GM13977 (cell line): ENCODE measurements around the gene STXBP6.
"Not testable (repeated sequence)": the region's sequence is repeated elsewhere in the genome, so short reads cannot be mapped to it uniquely, and the experiment has no call there.

Experiments
- DNase-seq: peaks from one replicate; pipeline ENCODE4 v3.0.0; 2012; ENCODE audit warnings: low spot score
- CTCF ChIP-seq: IDR thresholded peaks from 2 replicates; pipeline ENCODE4 v1.5.1; 2012; ENCODE audit warnings: mild to moderate bottlenecking, control low read depth; ENCODE audit not compliant: insufficient read depth; ENCODE audit errors: extremely low read depth, missing control alignments
- in situ Hi-C: fragments of 300-500 bp; cut with MboI; formaldehyde crosslinking; loops from one replicate; pipeline ENCODE4 v1.12.0; 2022; ENCODE audit warnings: low sequenced_read_pairs, low pct_unique_long_range_greater_than_20kb, mixed read lengths, inconsistent platforms; ENCODE audit not compliant: unreplicated experiment

STXBP6 gene

GRCh38 chr14:24964591-24964990, 85.4 kb downstream of the STXBP6 start:
- no peak for DNase-seq
- TF ChIP-seq CTCF: no peak
- in situ Hi-C loops: no loop called here

DNA sequence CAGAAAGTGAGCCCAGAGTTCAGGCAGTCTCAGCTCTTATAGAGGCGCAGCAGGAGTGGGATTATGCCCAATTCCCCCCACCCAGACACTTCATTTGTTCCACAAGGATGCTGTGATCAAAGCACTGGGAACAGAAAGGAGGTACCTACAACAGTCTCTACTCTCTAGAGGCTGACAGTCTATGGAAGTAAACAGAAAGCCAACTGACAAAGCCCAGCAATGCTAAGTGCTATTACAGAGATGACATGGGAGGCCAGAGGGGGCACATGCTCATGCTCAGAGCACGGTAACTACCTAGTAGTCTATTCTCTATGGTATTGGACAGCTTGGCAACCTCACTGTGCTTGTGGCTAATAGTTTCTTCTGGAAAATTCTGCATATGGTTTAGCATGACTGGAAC, 85.9 kb downstream of the STXBP6 start:
- DNase-seq: no peak
- in situ Hi-C loops: no loop called here
- no peak for TF ChIP-seq CTCF

- DNase-seq, in situ Hi-C loops: not testable (repeated sequence)
These were observed 87.8 kb downstream of the STXBP6 start for GRCh38 chr14:24962118-24962517.

- no peak for TF ChIP-seq CTCF
- DNase-seq: no peak
- in situ Hi-C loops: no loop called here
These were observed 89.1 kb downstream of the STXBP6 start for GRCh38 chr14:24960816-24961215.

GRCh38 chr14:24959791-24960331, 90.1 kb downstream of the STXBP6 start:
- TF ChIP-seq CTCF: no peak
- DNase-seq: no peak
- in situ Hi-C loops: no loop called here

GRCh38 chr14:24958271-24958670, 91.7 kb downstream of the STXBP6 start:
- no peak for DNase-seq
- no peak for TF ChIP-seq CTCF
- in situ Hi-C loops: no loop called here

DNA sequence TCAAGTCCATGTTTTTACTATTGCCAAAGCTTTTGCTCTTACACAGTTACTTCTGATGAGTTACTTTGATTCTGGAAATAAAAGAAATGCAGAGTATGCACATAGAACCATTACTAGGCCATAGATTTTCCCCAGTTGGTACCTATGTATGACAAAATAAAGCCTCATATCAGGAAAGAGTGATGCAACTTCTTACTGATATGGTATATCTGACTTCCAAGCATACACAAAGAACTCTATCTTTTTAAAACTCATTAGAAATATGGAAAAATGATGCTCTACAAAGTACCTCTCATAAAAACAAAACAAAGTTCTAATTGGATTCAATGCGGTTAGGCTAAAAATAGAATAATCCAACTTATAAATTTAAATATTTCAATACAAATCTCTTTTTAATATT, 92.1 kb downstream of the STXBP6 start:
- TF ChIP-seq CTCF: no peak
- in situ Hi-C loops: no loop called here
- no peak for DNase-seq
